MM.1S (cell line): ENCODE measurements around the gene TOX3.

Source experiments
- DNase-seq: peaks from one replicate; pipeline ENCODE4 v3.0.0-alpha.2; 2015
- H2AFZ ChIP-seq: fragments of 300-600 bp; sonication (generic); 2 replicates; pipeline ENCODE4 v1.6.0; 2016; ENCODE audit warnings: antibody characterized with exemption, low read length
- H3F3A ChIP-seq: fragments of 300-600 bp; sonication (generic); 2 replicates; pipeline ENCODE4 v1.6.1; 2016; ENCODE audit warnings: mild to moderate bottlenecking, antibody characterized with exemption, low read length, moderate library complexity, mixed read lengths; ENCODE audit not compliant: insufficient read depth
- H3K27ac ChIP-seq: fragments of 300-600 bp; sonication (generic); 2 replicates; pipeline ENCODE4 v1.5.1; 2016; ENCODE audit warnings: mild to moderate bottlenecking, low read length
- H3K27me3 ChIP-seq: fragments of 300-600 bp; sonication (generic); replicated peaks from 2 replicates; pipeline ENCODE4 v1.6.0; 2016; ENCODE audit warnings: low read length; ENCODE audit not compliant: insufficient read depth
- H3K36me3 ChIP-seq: fragments of 300-600 bp; sonication (generic); replicated peaks from 2 replicates; pipeline ENCODE4 v1.6.1; 2016; ENCODE audit warnings: mild to moderate bottlenecking, low read length, mixed read lengths; ENCODE audit not compliant: insufficient read depth
- H3K4me1 ChIP-seq: fragments of 300-600 bp; sonication (generic); 2 replicates; pipeline ENCODE4 v1.6.1; 2016; ENCODE audit warnings: low read length, mixed read lengths
- H3K4me2 ChIP-seq: fragments of 300-600 bp; sonication (generic); 2 replicates; pipeline ENCODE4 v1.6.0; 2016; ENCODE audit warnings: low read depth, low read length
- H3K4me3 ChIP-seq: fragments of 300-600 bp; sonication (generic); 2 replicates; pipeline ENCODE4 v1.5.1; 2016; ENCODE audit warnings: low read length, mixed read lengths
- H3K79me2 ChIP-seq: fragments of 300-600 bp; sonication (generic); 2 replicates; pipeline ENCODE4 v1.6.1; 2016; ENCODE audit warnings: mixed run types, low read length, mixed read lengths
- H3K9ac ChIP-seq: fragments of 300-600 bp; sonication (generic); 2 replicates; pipeline ENCODE4 v1.6.1; 2016; ENCODE audit warnings: low read length, mixed read lengths
- H3K9me2 ChIP-seq: fragments of 300-600 bp; sonication (generic); replicated peaks from 2 replicates; pipeline ENCODE4 v1.6.1; 2016; ENCODE audit warnings: mild to moderate bottlenecking, low read length, mixed read lengths; ENCODE audit not compliant: insufficient read depth
- H3K9me3 ChIP-seq: fragments of 300-600 bp; sonication (generic); replicated peaks from 2 replicates; pipeline ENCODE4 v1.6.1; 2016; ENCODE audit warnings: mild to moderate bottlenecking, low read length, mixed read lengths; ENCODE audit not compliant: insufficient read depth
- H4K20me1 ChIP-seq: fragments of 300-600 bp; sonication (generic); 2 replicates; pipeline ENCODE4 v1.6.1; 2016; ENCODE audit warnings: mild to moderate bottlenecking, low read length, moderate library complexity, mixed read lengths; ENCODE audit not compliant: insufficient read depth
- CTCF ChIP-seq: fragments of 300-600 bp; sonication (generic); IDR thresholded peaks from 2 replicates; pipeline ENCODE4 v1.5.1; 2016; ENCODE audit warnings: antibody characterized with exemption, low read length, mixed read lengths
- EZH2 ChIP-seq: fragments of 300-600 bp; sonication (generic); optimal IDR thresholded peaks from 2 replicates; pipeline ENCODE3; 2017; ENCODE audit warnings: low read depth, mild to moderate bottlenecking, antibody characterized with exemption, low read length, mixed read lengths
- EZH2phosphoT487 ChIP-seq: fragments of 300-600 bp; sonication (generic); IDR thresholded peaks from 2 replicates; pipeline ENCODE4 v1.6.1; 2018; ENCODE audit warnings: antibody characterized with exemption, low read length

Gene TOX3

GRCh38 chr16:52470585-52470984 is 76.4 kb downstream of the TOX3 start:
- Histone ChIP-seq H3K27ac (no peak overlapping the region), H3K9ac (no peak overlapping the region), H3K4me1 (no peaks in the 10 kb centered on the region), H3K27me3 (no peaks in the 10 kb centered on the region), H3K36me3 (no peaks in the 10 kb centered on the region), H3K79me2 (no peaks in the 10 kb centered on the region), H3F3A (no peaks in the 10 kb centered on the region), H3K9me3 (no peaks in the 10 kb centered on the region), H3K4me3 (no peak overlapping the region), H3K4me2 (no peak overlapping the region), H4K20me1 (no peaks in the 10 kb centered on the region), H2AFZ (no peak overlapping the region), H3K9me2 (no peaks in the 10 kb centered on the region)
- no peak for DNase-seq
- TF ChIP-seq CTCF (no peak), EZH2 (no peak), EZH2phosphoT487 (no peak)

- H3K4me2 ChIP-seq, result no peak overlapping the region
- H3K27me3 ChIP-seq, result no peaks in the 10 kb centered on the region
- H2AFZ ChIP-seq, result no peak overlapping the region
- no peaks in the 10 kb centered on the region for H3K9me2 ChIP-seq
- H3K27ac ChIP-seq, result no peak overlapping the region
- H3F3A ChIP-seq, result no peaks in the 10 kb centered on the region
- no peaks in the 10 kb centered on the region for H4K20me1 ChIP-seq
- no peak overlapping the region for H3K9ac ChIP-seq
- no peaks in the 10 kb centered on the region for H3K79me2 ChIP-seq
- no peak for TF ChIP-seq EZH2phosphoT487
- TF ChIP-seq EZH2, result no peak
- no peak for TF ChIP-seq CTCF
- no peak for DNase-seq
- H3K4me1 ChIP-seq, result no peaks in the 10 kb centered on the region
- no peaks in the 10 kb centered on the region for H3K36me3 ChIP-seq
- no peaks in the 10 kb centered on the region for H3K9me3 ChIP-seq
- H3K4me3 ChIP-seq, result no peak overlapping the region
These were observed 77.2 kb downstream of the TOX3 start for GRCh38 chr16:52469775-52470174.

GRCh38 chr16:52469091-52469490 is 77.9 kb downstream of the TOX3 start:
- Histone ChIP-seq H3K27ac (no peak overlapping the region), H3K4me1 (no peaks in the 10 kb centered on the region)

More at GRCh38 chr16:52469091-52469490, 77.9 kb downstream of the TOX3 start:
- no peaks in the 10 kb centered on the region for H4K20me1 ChIP-seq
- no peaks in the 10 kb centered on the region for H3F3A ChIP-seq
- H3K9me2 ChIP-seq, result no peaks in the 10 kb centered on the region
- no peaks in the 10 kb centered on the region for H3K36me3 ChIP-seq
- no peaks in the 10 kb centered on the region for H3K9me3 ChIP-seq
- DNase-seq, result no peak
- H3K79me2 ChIP-seq, result no peaks in the 10 kb centered on the region
- no peaks in the 10 kb centered on the region for H3K27me3 ChIP-seq
- no peak overlapping the region for H2AFZ ChIP-seq
- H3K9ac ChIP-seq, result no peak overlapping the region
- TF ChIP-seq EZH2phosphoT487 (no peak), CTCF (no peak), EZH2 (no peak)
- H3K4me3 ChIP-seq, result no peak overlapping the region
- H3K4me2 ChIP-seq, result no peak overlapping the region
